Measurements from ENCODE around the gene CELF2.

- TF ChIP-seq CTCF (conservative IDR thresholded peaks at IDR 0.05; ENCODE audit: low read depth, low read length) = no peak
- no peak for TF ChIP-seq EZH2 (IDR thresholded peaks at IDR 0.05; ENCODE audit: borderline replicate concordance, low read depth, low read length, poor library complexity, severe bottlenecking)
These were observed 139.8 kb downstream of the CELF2 start for GRCh38 chr10:11157292-11158076.
